K562 (cell line): ENCODE measurements around the gene EIF4G1. TPM values are rescaled to one million over a fixed set of nuclear protein-coding genes. Genes with fewer than 3 reads are reported as not detected.

Source experiments
- ETV6 ChIP-seq, 3 experiments: fragments of 150-350 bp in 1 of 3; sonication (generic) in 1 of 3; formaldehyde crosslinking in 1 of 3; IDR thresholded peaks; 2 replicates each; pipeline versions ENCODE4 v1.6.1 to v1.8.0; 2014 to 2022; ENCODE audit warnings: borderline replicate concordance in 2 of 3, low read depth in 2 of 3, antibody characterized with exemption in 1 of 3, low read length in 1 of 3, mild to moderate bottlenecking in 1 of 3, missing genetic modification reagents in 1 of 3
- HES1 ChIP-seq: fragments of 450-650 bp; IDR thresholded peaks from 2 replicates; pipeline ENCODE4 v1.6.1; 2016; ENCODE audit warnings: low read depth, mild to moderate bottlenecking, moderate library complexity
- HMGN3 ChIP-seq: IDR thresholded peaks from 2 replicates; pipeline ENCODE4 v1.6.1; 2011; ENCODE audit warnings: borderline replicate concordance, low read depth, mild to moderate bottlenecking, mixed read lengths, low read length; ENCODE audit not compliant: insufficient read length; ENCODE audit errors: extremely low read depth
- JUNB ChIP-seq: fragments of 450-650 bp; formaldehyde crosslinking; conservative IDR thresholded peaks from 2 replicates; pipeline ENCODE4 v1.4.0; 2020; ENCODE audit warnings: mild to moderate bottlenecking
- KDM4B ChIP-seq, 2 experiments: fragments of 450-650 bp in 1 of 2; sonication (generic) in 1 of 2; IDR thresholded peaks; 2 replicates each; pipeline ENCODE4 v1.6.1; 2016 to 2017; ENCODE audit warnings: borderline replicate concordance in 2 of 2, antibody characterized with exemption in 1 of 2, low read depth in 1 of 2, mild to moderate bottlenecking in 1 of 2
- NELFE ChIP-seq: IDR thresholded peaks from 2 replicates; pipeline ENCODE4 v1.6.1; 2011; ENCODE audit warnings: mild to moderate bottlenecking; ENCODE audit not compliant: insufficient read depth, insufficient read length
- PHB2 ChIP-seq: fragments of 450-650 bp; IDR thresholded peaks from 2 replicates; pipeline ENCODE4 v1.6.1; 2017; ENCODE audit warnings: low read depth
- RHOXF2B ChIP-seq: fragments of 250-450 bp; sonication (Bioruptor Pico); conservative IDR thresholded peaks from 2 replicates; pipeline ENCODE4 v1.5.1; 2021
- SAFB2 ChIP-seq: fragments of 200-400 bp; formaldehyde crosslinking; IDR thresholded peaks from 2 replicates; pipeline ENCODE4 v1.6.1; 2018; ENCODE audit warnings: borderline replicate concordance, low read length, low read depth, moderate library complexity; ENCODE audit not compliant: severe bottlenecking
- SMARCC2 ChIP-seq: fragments of 450-650 bp; IDR thresholded peaks from 2 replicates; pipeline ENCODE4 v1.6.1; 2017; ENCODE audit warnings: antibody characterized with exemption, moderate library complexity, mild to moderate bottlenecking, low read depth
- THRA ChIP-seq: fragments of 450-650 bp; IDR thresholded peaks from 2 replicates; pipeline ENCODE4 v1.6.1; 2017; ENCODE audit warnings: mild to moderate bottlenecking, moderate library complexity
- ZBTB40 ChIP-seq, 2 experiments: fragments of 450-650 bp in 1 of 2; sonication (generic) in 1 of 2; formaldehyde crosslinking in 1 of 2; IDR thresholded peaks; 2 replicates each; pipeline versions ENCODE4 v1.7.1 to v1.9.0; 2016 to 2022; ENCODE audit warnings: inconsistent platforms in 1 of 2, mild to moderate bottlenecking in 1 of 2, missing genetic modification reagents in 1 of 2
- ZNF212 ChIP-seq: fragments of 450-650 bp; formaldehyde crosslinking; IDR thresholded peaks from 2 replicates; pipeline ENCODE4 v1.4.0; 2020; ENCODE audit warnings: mild to moderate bottlenecking
- ZNF311 ChIP-seq: fragments of 250-450 bp; sonication (Bioruptor Pico); IDR thresholded peaks from 2 replicates; pipeline ENCODE4 v1.4.0; 2020; ENCODE audit warnings: mild to moderate bottlenecking, moderate library complexity
- ZNF644 ChIP-seq: fragments of 200-800 bp; sonication (Bioruptor generic); IDR thresholded peaks from 2 replicates; pipeline ENCODE4 v1.6.1; 2016; ENCODE audit warnings: low read depth, missing genetic modification characterization, missing compliant biosample characterization
- polyA plus RNA-seq, 8 experiments: library from polyadenylated mRNA; depleted of rRNA in 4 of 8; stranded (reverse) in 5 of 8; unstranded in 3 of 8; fragments of >200 nt; fragmentation: Nextera tagmentation in 2 of 8; fragmentation: Illumina TruSeq in 1 of 8; extraction: Ambion mirVana in 2 of 8; extraction: Trizol in 1 of 8; gene quantifications; 2 replicates each; pipeline versions ENCODE4 v1.2.1 to v1.2.3, GENCODE V29; 2011 to 2014; ENCODE audit warnings: inconsistent platforms in 1 of 8, missing spikeins in 1 of 8
- total RNA-seq, 7 experiments: library from RNA; depleted of rRNA in 6 of 7; stranded (reverse); fragments of >200 nt in 6 of 7; fragmentation: Illumina TruSeq in 2 of 7; extraction: Trizol in 2 of 7; gene quantifications; 2 replicates each; pipeline versions ENCODE4 v1.2.1 to v1.2.3, GENCODE V29; 2011 to 2021; ENCODE audit warnings: low replicate concordance in 1 of 7

Gene EIF4G1
- total and polyA plus RNA-seq, 9 of the 15 experiments (the other 6 are each of a cell fraction or from before 2014, with no cell fraction given) = 4.6 to 505 (median 155) TPM

- TF ChIP-seq ZBTB40 (IDR thresholded peaks at IDR 0.05) (peak; percentile 63; the same call in 1 of the 2 replicates), ZBTB40 (CRISPR knock-in tag; IDR thresholded peaks at IDR 0.05) (no peak), JUNB (CRISPR knock-in tag) (no peak), RHOXF2B (CRISPR knock-in tag) (no peak), NELFE (no peak), ETV6 (IDR thresholded peaks at IDR 0.05; ENCODE audit: borderline replicate concordance in 1 of 2, low read depth in 2 of 2, low read length in 1 of 2) (no peak), ETV6 (CRISPR knock-in tag; IDR thresholded peaks at IDR 0.05; ENCODE audit: borderline replicate concordance) (no peak), THRA (no peak), ZNF311 (CRISPR knock-in tag) (no peak), ZNF212 (CRISPR knock-in tag) (no peak), ZNF644 (no peak), SAFB2 (no peak), HMGN3 (no peak), HES1 (no peak), KDM4B (IDR thresholded peaks at IDR 0.05; ENCODE audit: borderline replicate concordance in 2 of 2, low read depth in 1 of 2) (no peak), PHB2 (no peak), SMARCC2 (no peak)
These were observed 47.7 kb downstream of the EIF4G1 start (continued) for GRCh38 chr3:184361932-184362667.
